GM19240 (cell line): ENCODE data around the gene LMAN2.

Experiments
- DNase-seq: peaks from one replicate; pipeline ENCODE4 v3.0.0; 2011; ENCODE audit warnings: low spot score; ENCODE audit not compliant: insufficient read length

LMAN2 gene

GRCh38 chr5:177290816-177291596, 60.5 kb downstream of the LMAN2 start:
- DNase-seq: no peak

GRCh38 chr5:177288191-177288590, 63.3 kb downstream of the LMAN2 start:
- no peak for DNase-seq
